ENCODE results near the gene TOR4A.

DNA sequence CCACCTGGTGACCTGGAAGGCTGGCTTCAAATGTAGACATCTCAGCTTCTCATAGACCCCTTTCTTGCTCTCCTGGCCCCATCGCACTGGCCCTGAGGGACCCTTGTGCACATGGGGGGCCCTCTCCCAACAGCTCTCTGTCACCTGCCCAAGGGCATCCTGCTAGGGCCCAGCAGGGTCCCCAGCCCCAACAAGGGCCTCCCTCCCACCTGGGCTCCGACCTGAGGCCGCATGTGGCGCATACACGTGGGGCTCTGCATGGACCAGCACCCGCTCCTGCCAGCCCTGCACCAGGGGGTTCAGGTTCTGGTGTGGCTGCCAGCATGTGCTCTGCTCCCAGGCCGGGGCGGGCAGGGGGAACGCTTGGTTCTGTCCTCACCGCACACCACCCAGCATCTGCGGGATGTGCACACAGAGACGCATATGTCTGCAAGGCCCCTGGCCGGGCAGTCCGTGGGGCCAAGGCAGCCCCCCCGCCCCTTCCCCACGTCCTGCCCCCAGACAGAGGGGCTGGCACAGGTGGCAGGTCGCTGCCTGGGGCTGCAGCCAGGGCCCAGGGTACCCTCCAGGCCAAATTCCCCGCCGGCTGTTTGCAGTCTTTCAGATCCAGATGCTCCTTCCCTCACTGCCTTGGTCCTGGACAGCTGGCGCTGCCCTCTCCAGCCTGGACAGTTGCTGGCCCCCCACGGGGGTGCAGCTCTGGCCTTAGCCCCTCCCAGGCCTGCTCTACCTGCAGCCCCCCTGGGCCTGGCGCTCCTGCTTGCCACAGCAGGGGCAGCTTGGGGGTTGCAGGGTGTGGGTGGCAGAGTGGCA lies 42.4 kb downstream of the TOR4A start:
- TF ChIP-seq, protein P1, sequence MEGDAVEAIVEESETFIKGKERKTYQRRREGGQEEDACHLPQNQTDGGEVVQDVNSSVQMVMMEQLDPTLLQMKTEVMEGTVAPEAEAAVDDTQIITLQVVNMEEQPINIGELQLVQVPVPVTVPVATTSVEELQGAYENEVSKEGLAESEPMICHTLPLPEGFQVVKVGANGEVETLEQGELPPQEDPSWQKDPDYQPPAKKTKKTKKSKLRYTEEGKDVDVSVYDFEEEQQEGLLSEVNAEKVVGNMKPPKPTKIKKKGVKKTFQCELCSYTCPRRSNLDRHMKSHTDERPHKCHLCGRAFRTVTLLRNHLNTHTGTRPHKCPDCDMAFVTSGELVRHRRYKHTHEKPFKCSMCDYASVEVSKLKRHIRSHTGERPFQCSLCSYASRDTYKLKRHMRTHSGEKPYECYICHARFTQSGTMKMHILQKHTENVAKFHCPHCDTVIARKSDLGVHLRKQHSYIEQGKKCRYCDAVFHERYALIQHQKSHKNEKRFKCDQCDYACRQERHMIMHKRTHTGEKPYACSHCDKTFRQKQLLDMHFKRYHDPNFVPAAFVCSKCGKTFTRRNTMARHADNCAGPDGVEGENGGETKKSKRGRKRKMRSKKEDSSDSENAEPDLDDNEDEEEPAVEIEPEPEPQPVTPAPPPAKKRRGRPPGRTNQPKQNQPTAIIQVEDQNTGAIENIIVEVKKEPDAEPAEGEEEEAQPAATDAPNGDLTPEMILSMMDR (IDR thresholded peaks at IDR 0.05) = no peak
- TF ChIP-seq POLR2A (IDR thresholded peaks at IDR 0.05) = no peak
